ENCODE data around the gene MUSK. TPM values are rescaled to one million over a fixed set of nuclear protein-coding genes. Genes with fewer than 3 reads are reported as not detected.

Gene MUSK
- total and polyA plus RNA-seq, 3 donors from 2014 or later = 2.8 to 11.6 (median 6.9) TPM

DNA sequence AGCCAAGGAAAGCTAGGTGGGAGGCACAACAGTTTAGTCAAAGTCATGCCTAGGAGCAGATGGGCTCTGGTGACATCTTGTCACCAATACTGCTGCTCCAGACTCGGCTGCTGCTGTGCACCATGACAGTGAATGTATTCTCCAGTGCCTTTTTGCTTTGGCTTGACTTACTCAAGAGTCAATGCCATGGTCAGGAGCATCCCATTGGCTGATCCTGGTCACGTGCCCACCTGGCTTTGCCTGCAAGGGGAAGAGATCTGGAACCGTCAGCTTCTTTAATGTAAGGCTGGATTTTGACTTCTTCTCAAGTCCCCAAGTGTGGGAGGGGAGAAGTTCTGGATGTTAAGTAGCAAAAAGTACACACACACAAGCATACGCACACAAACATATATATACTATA is 19.9 kb upstream of the MUSK start:
- 84 to 91% methylated on average over 4 of the region's 4 CpGs for WGBS, 2 donors
- Histone ChIP-seq H3K4me3 (no peak overlapping the region), H3K36me3 (ENCODE audit: low read depth, missing control alignments) (no peaks in the 10 kb centered on the region), H3K27me3 (no peaks in the 10 kb centered on the region), H3K27ac (no peak overlapping the region), H3K9me3 (no peaks in the 10 kb centered on the region), H3K4me1 (peaks cover 5% of the 10 kb centered on the region)
- no peak for DNase-seq
- no peak for TF ChIP-seq POLR2A (IDR thresholded peaks at IDR 0.05)
- TF ChIP-seq, protein P1, sequence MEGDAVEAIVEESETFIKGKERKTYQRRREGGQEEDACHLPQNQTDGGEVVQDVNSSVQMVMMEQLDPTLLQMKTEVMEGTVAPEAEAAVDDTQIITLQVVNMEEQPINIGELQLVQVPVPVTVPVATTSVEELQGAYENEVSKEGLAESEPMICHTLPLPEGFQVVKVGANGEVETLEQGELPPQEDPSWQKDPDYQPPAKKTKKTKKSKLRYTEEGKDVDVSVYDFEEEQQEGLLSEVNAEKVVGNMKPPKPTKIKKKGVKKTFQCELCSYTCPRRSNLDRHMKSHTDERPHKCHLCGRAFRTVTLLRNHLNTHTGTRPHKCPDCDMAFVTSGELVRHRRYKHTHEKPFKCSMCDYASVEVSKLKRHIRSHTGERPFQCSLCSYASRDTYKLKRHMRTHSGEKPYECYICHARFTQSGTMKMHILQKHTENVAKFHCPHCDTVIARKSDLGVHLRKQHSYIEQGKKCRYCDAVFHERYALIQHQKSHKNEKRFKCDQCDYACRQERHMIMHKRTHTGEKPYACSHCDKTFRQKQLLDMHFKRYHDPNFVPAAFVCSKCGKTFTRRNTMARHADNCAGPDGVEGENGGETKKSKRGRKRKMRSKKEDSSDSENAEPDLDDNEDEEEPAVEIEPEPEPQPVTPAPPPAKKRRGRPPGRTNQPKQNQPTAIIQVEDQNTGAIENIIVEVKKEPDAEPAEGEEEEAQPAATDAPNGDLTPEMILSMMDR (IDR thresholded peaks at IDR 0.05) = no peak
- intact Hi-C loops (cut with DNase I; ENCODE audit: low total_unique reads) = no loop called here

DNA sequence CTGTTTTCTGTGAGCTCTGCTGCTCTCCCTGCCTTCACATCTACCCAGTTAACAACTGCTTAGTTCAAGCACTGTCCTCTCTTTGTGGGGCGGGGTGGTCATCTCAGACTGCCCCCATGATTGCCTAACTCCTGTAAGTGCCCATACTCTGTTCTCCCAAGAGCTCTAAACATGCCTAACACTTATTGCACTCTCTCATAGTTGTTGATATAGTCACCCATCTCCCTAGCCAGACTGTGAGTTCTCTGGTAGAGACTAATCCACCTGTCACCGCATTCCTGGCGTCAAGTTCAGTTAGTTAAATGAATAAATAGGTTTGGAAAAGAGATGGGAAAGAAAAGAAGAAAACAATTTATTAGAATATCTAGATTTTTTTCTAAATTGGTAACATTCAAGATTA is 18.3 kb upstream of the MUSK start:
- no peak for DNase-seq
- TF ChIP-seq, protein P1 (IDR thresholded peaks at IDR 0.05) = no peak
- no peak for TF ChIP-seq POLR2A (IDR thresholded peaks at IDR 0.05)
- WGBS, 2 donors = 93% methylated on average over 3 of the region's 3 CpGs
- Histone ChIP-seq H3K9me3 (no peaks in the 10 kb centered on the region), H3K27ac (peak overlapping the region; percentile 45 to 75), H3K4me1 (peaks cover 5% of the 10 kb centered on the region), H3K27me3 (no peaks in the 10 kb centered on the region), H3K36me3 (ENCODE audit: low read depth, missing control alignments) (no peaks in the 10 kb centered on the region), H3K4me3 (no peak overlapping the region)
- intact Hi-C loops (cut with DNase I; ENCODE audit: low total_unique reads) = loop anchor here (10.0 kb wide), 1 partner anchor 385 kb away; the partner anchor contains the start of gene LPAR1

DNA sequence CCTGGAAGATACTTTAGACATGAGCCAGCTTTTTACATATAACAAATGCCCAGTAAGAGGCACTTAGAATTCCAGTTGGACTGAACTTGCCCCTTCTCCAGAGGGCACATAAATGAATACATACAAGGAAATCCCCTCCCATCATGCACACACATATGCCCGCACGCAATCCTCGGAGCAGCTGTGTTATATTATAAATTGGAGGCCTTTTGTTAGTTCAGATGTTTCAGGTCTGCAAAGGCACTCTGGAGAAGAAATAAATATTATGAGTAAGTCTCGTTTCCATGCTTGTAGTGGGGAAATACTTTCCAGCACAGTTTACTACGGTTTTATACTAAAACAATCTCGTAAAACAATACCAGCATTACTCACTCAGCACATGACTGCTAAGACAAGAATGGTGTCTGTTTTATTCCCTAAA is 17.6 kb upstream of the MUSK start:
- Histone ChIP-seq H3K27ac (peak overlapping the region; percentile 45 to 75), H3K4me1 (peaks cover 5% of the 10 kb centered on the region), H3K4me3 (no peak overlapping the region), H3K36me3 (ENCODE audit: low read depth, missing control alignments) (no peaks in the 10 kb centered on the region), H3K27me3 (no peaks in the 10 kb centered on the region), H3K9me3 (no peaks in the 10 kb centered on the region)
- DNase-seq = no peak
- intact Hi-C loops (cut with DNase I; ENCODE audit: low total_unique reads) = loop anchor here (10.0 kb wide), 1 partner anchor 384 kb away; the partner anchor contains the start of gene LPAR1
- whole genome bisulfite sequencing, 2 donors = 52 to 66% methylated on average over 6 of the region's 6 CpGs
- TF ChIP-seq, protein P1 (IDR thresholded peaks at IDR 0.05) = no peak
- TF ChIP-seq POLR2A (IDR thresholded peaks at IDR 0.05) = no peak

DNA sequence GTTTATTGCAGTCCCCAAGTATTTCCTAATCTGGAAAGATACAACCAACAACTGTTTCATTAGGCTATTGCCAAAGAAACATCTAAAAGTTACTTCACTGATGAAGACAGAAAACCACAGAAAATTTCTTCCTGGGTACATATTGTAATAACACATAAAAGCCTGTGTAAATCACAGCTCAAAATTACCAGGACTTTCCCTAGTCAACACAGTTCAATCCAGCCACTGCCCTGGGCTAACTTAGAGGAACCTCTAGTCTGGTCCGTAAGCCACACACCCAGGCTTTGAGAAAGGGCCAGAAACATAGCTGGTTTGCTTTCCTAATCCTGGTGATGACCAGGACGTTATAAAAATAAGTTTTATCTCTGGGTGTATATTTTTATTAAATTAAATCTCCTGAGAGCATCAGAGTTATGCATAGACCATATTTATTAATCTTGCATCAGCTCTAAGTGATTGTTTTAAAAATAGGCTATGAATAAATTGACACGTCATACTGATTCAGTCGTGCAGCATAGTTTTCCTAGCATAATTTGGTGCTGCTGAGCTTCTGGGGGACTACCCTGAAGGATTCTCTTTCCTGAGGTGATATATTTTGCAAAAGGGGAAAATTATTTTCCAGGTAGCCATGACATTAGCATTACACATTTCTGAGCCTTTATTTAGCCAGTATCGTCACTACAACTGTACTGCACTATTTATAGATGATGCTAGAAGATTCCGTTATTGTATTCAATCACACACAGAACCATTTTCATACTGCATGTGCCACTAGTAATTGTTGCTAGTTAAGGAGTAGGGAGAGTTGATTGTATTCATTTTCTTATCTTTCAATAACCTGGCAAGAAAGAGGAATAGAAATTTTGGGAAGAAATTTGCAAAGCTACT is 12.6 kb upstream of the MUSK start:
- no peak for TF ChIP-seq POLR2A (IDR thresholded peaks at IDR 0.05)
- TF ChIP-seq, protein P1 (IDR thresholded peaks at IDR 0.05) = no peak
- Histone ChIP-seq H3K27ac (peak overlapping the region; percentile 63 to 76), H3K4me1 (peaks cover 5% of the 10 kb centered on the region), H3K27me3 (no peaks in the 10 kb centered on the region), H3K36me3 (ENCODE audit: low read depth, missing control alignments) (no peaks in the 10 kb centered on the region), H3K4me3 (no peak overlapping the region), H3K9me3 (no peaks in the 10 kb centered on the region)
- DNase-seq = peak; percentile 32
- 54 to 64% methylated on average over 6 of the region's 6 CpGs for WGBS, 2 donors
- intact Hi-C loops (cut with DNase I; ENCODE audit: low total_unique reads) = loop anchor here (10.0 kb wide), 1 partner anchor 379 kb away; the partner anchor contains the start of gene LPAR1

All from testis (tissue), 3 donors.